ENCODE data around the gene MELTF. TPM values are rescaled to one million over a fixed set of nuclear protein-coding genes. Genes with fewer than 3 reads are reported as not detected.

The MELTF gene
- polyA plus RNA-seq, 1 donor from 2014 or later: 0.09 TPM

DNA sequence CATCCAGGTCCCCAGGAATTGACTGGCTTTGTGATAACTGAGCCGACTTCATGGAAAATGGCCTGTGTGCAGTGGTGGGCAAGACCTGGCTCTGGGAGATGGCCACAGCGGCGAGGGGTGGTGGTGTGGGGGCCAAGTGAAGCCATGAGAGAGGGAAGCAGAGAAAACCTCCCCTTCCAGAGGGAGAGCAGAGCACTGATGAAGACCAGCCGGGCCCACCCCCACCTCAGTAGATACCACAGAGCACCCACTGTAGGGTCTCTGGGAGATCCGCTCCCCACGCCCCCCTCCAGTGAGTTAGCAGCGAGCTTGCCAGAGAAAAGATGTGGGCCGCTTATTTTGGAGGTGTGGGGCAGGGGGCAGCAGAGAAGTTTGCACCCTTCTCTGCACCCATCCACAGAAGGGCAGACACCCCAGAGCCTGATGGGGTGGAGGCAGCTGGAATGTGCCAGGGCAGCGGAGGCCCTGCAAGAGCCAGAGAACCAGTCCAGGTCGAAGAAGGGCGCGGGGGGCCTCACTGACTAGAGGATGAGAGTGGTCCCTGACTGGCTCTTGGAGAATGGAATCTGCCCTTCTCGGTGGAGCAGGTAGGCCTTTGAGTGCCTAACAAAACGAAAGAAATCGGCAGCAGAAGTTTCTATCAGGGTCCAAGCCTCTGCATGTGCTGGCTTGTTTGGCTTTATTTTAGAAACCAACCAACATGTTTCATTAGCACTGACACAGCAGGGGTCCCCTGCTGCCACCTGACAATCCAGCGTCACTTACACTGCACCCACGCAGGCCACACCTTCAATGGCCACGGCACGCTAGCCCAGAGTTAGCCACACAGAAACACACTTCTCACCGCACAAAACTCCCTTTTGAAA, 28.3 kb downstream of the MELTF start:
- Histone ChIP-seq H3K27ac (ENCODE audit: low read length) (no peak overlapping the region), H3K9me3 (ENCODE audit: low read length) (no peaks in the 10 kb centered on the region), H3K9me2 (ENCODE audit: insufficient read depth, low read length) (no peaks in the 10 kb centered on the region), H3K4me2 (ENCODE audit: low read length) (no peak overlapping the region), H3K27me3 (ENCODE audit: insufficient read depth, low read depth, low read length) (peaks cover 4% of the 10 kb centered on the region), H3F3A (ENCODE audit: insufficient read depth, low read length, poor library complexity, severe bottlenecking) (no peaks in the 10 kb centered on the region), H3K79me2 (replicated peaks; ENCODE audit: insufficient read depth, low read length) (no peaks in the 10 kb centered on the region), H3K36me3 (ENCODE audit: insufficient read depth, low read length) (no peaks in the 10 kb centered on the region), H3K9ac (ENCODE audit: low read length) (no peak overlapping the region), H4K20me1 (ENCODE audit: insufficient read depth) (no peaks in the 10 kb centered on the region), H2AFZ (ENCODE audit: low read depth, low read length) (no peak overlapping the region), H3K4me3 (ENCODE audit: low read length) (no peak overlapping the region)
- no peak for TF ChIP-seq MXI1 (conservative IDR thresholded peaks at IDR 0.05; ENCODE audit: poor library complexity, severe bottlenecking)
- TF ChIP-seq, protein P1, sequence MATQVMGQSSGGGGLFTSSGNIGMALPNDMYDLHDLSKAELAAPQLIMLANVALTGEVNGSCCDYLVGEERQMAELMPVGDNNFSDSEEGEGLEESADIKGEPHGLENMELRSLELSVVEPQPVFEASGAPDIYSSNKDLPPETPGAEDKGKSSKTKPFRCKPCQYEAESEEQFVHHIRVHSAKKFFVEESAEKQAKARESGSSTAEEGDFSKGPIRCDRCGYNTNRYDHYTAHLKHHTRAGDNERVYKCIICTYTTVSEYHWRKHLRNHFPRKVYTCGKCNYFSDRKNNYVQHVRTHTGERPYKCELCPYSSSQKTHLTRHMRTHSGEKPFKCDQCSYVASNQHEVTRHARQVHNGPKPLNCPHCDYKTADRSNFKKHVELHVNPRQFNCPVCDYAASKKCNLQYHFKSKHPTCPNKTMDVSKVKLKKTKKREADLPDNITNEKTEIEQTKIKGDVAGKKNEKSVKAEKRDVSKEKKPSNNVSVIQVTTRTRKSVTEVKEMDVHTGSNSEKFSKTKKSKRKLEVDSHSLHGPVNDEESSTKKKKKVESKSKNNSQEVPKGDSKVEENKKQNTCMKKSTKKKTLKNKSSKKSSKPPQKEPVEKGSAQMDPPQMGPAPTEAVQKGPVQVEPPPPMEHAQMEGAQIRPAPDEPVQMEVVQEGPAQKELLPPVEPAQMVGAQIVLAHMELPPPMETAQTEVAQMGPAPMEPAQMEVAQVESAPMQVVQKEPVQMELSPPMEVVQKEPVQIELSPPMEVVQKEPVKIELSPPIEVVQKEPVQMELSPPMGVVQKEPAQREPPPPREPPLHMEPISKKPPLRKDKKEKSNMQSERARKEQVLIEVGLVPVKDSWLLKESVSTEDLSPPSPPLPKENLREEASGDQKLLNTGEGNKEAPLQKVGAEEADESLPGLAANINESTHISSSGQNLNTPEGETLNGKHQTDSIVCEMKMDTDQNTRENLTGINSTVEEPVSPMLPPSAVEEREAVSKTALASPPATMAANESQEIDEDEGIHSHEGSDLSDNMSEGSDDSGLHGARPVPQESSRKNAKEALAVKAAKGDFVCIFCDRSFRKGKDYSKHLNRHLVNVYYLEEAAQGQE (IDR thresholded peaks at IDR 0.05; ENCODE audit: borderline replicate concordance): no peak
- no peak for TF ChIP-seq RAD21 (conservative IDR thresholded peaks at IDR 0.05)
- no peak for TF ChIP-seq POLR2AphosphoS5 (IDR thresholded peaks at IDR 0.05)
- TF ChIP-seq EP300 (conservative IDR thresholded peaks at IDR 0.05; ENCODE audit: poor library complexity, severe bottlenecking): no peak
- no peak for TF ChIP-seq EZH2 (IDR thresholded peaks at IDR 0.05; ENCODE audit: borderline replicate concordance, insufficient read depth, low read length, poor library complexity, severe bottlenecking)
- TF ChIP-seq, protein P2, sequence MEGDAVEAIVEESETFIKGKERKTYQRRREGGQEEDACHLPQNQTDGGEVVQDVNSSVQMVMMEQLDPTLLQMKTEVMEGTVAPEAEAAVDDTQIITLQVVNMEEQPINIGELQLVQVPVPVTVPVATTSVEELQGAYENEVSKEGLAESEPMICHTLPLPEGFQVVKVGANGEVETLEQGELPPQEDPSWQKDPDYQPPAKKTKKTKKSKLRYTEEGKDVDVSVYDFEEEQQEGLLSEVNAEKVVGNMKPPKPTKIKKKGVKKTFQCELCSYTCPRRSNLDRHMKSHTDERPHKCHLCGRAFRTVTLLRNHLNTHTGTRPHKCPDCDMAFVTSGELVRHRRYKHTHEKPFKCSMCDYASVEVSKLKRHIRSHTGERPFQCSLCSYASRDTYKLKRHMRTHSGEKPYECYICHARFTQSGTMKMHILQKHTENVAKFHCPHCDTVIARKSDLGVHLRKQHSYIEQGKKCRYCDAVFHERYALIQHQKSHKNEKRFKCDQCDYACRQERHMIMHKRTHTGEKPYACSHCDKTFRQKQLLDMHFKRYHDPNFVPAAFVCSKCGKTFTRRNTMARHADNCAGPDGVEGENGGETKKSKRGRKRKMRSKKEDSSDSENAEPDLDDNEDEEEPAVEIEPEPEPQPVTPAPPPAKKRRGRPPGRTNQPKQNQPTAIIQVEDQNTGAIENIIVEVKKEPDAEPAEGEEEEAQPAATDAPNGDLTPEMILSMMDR (IDR thresholded peaks at IDR 0.05; ENCODE audit: poor library complexity, severe bottlenecking): no peak

DNA sequence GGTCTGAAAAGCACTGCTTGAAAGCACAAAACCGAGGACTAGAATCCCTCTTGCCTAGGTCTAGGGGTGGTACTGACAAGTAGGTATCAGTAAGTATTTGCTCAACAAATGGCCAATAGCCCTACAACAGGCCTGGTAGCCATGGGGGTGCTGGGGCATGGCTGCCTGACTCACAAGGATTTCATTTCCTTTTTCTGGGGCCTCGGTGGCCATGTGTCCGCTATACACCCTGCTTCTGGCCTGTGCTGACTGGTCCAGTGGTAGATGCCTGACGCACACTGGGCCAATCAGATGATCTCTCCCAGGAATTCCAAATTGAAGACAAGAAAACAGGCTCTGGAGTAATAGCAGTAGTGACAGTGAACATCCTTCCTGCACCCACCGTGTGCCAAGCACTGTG, 29.4 kb downstream of the MELTF start:
- Histone ChIP-seq H3K4me2 (ENCODE audit: low read length) (no peak overlapping the region), H3K27me3 (ENCODE audit: insufficient read depth, low read depth, low read length) (peaks cover 4% of the 10 kb centered on the region), H3F3A (ENCODE audit: insufficient read depth, low read length, poor library complexity, severe bottlenecking) (no peaks in the 10 kb centered on the region), H3K4me3 (ENCODE audit: low read length) (no peak overlapping the region), H3K9me2 (ENCODE audit: insufficient read depth, low read length) (no peaks in the 10 kb centered on the region), H3K36me3 (ENCODE audit: insufficient read depth, low read length) (no peaks in the 10 kb centered on the region), H4K20me1 (ENCODE audit: insufficient read depth) (no peaks in the 10 kb centered on the region), H3K79me2 (replicated peaks; ENCODE audit: insufficient read depth, low read length) (no peaks in the 10 kb centered on the region), H3K9ac (ENCODE audit: low read length) (no peak overlapping the region), H3K27ac (ENCODE audit: low read length) (no peak overlapping the region), H2AFZ (ENCODE audit: low read depth, low read length) (no peak overlapping the region), H3K9me3 (ENCODE audit: low read length) (no peaks in the 10 kb centered on the region)
- TF ChIP-seq TAF1 (IDR thresholded peaks at IDR 0.05; ENCODE audit: low read depth) (no peak), MXI1 (conservative IDR thresholded peaks at IDR 0.05; ENCODE audit: poor library complexity, severe bottlenecking) (no peak), RAD21 (conservative IDR thresholded peaks at IDR 0.05) (no peak), POLR2AphosphoS5 (IDR thresholded peaks at IDR 0.05) (no peak), SMC3 (conservative IDR thresholded peaks at IDR 0.05; ENCODE audit: poor library complexity) (no peak), EZH2 (IDR thresholded peaks at IDR 0.05; ENCODE audit: borderline replicate concordance, insufficient read depth, low read length, poor library complexity, severe bottlenecking) (no peak), EP300 (conservative IDR thresholded peaks at IDR 0.05; ENCODE audit: poor library complexity, severe bottlenecking) (no peak)
- TF ChIP-seq, protein P2 (IDR thresholded peaks at IDR 0.05; ENCODE audit: poor library complexity, severe bottlenecking): no peak
- TF ChIP-seq, protein P1 (IDR thresholded peaks at IDR 0.05; ENCODE audit: borderline replicate concordance): no peak
